Ovary (tissue), 3 donors: ENCODE results near the gene UBC.

Source experiments
- EP300 ChIP-seq: sonication (generic); formaldehyde crosslinking; IDR thresholded peaks from one replicate; pipeline ENCODE4 v1.6.1; 2017; ENCODE audit warnings: antibody characterized with exemption
- POLR2A ChIP-seq: fragments of 450-650 bp; IDR thresholded peaks from one replicate; pipeline ENCODE4 v1.6.1; 2017; ENCODE audit warnings: antibody characterized with exemption, mild to moderate bottlenecking, moderate library complexity
- TF ChIP-seq, protein P1 (sequence below), 3 donors: fragments of 450-650 bp in 2 of 3; fragments of 200-600 bp in 1 of 3; IDR thresholded peaks; one replicate each; pipeline versions ENCODE4 v1.5.1 to v1.8.0; 2016 to 2022; ENCODE audit warnings: antibody characterized with exemption in 3 of 3, mild to moderate bottlenecking in 1 of 3
- donor health status: DM: no; HTN: no; CAD: no.

DNA sequence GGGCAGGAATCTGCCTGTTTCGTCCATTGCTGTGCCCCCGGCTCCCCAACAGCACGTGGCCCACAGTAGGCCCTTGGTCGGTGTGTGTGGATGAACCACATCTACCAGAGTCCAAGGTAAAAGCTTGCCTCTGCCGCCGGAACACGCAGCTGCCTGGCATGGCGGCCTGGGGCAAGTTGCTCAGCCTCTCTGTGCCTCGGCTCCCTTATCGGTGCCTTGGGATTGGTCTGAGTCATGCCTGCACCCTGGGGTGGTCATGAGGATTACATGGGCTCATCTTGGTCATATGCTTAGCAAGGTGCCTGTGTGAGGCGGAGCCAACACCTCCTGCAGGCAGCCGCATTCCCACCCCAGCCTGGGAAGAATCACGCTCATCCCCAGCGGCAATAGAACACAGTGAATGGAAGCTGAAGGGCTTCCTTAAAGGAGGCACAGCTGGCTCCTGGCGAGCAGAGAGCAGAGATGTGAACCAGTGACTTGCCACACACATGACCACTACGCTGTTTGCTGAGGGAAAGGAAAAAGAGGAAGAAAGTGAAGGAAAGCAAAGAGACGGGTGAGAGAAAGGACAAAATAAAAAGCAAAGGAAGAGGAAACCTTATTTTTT is 45.3 kb downstream of the UBC start:
- TF ChIP-seq, protein P1, sequence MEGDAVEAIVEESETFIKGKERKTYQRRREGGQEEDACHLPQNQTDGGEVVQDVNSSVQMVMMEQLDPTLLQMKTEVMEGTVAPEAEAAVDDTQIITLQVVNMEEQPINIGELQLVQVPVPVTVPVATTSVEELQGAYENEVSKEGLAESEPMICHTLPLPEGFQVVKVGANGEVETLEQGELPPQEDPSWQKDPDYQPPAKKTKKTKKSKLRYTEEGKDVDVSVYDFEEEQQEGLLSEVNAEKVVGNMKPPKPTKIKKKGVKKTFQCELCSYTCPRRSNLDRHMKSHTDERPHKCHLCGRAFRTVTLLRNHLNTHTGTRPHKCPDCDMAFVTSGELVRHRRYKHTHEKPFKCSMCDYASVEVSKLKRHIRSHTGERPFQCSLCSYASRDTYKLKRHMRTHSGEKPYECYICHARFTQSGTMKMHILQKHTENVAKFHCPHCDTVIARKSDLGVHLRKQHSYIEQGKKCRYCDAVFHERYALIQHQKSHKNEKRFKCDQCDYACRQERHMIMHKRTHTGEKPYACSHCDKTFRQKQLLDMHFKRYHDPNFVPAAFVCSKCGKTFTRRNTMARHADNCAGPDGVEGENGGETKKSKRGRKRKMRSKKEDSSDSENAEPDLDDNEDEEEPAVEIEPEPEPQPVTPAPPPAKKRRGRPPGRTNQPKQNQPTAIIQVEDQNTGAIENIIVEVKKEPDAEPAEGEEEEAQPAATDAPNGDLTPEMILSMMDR (IDR thresholded peaks at IDR 0.05): no peak
- no peak for TF ChIP-seq EP300
- TF ChIP-seq POLR2A: no peak
